Transverse colon (tissue), 4 donors: Measurements from ENCODE around the gene ALDH7A1. TPM values are rescaled to one million over a fixed set of nuclear protein-coding genes. Genes with fewer than 3 reads are reported as not detected.

Experiments used
- DNase-seq: peaks from one replicate; pipeline ENCODE4 v3.0.0-alpha.2; 2019
- H3K27ac ChIP-seq, 4 donors: fragments of 200-600 bp; sonication (generic); 2 replicates each; pipeline ENCODE4 v1.5.1; 2016 to 2018; ENCODE audit warnings: inconsistent platforms in 4 of 4
- H3K27me3 ChIP-seq: fragments of 200-600 bp; sonication (generic); 2 replicates; pipeline ENCODE4 v1.5.1; 2017; ENCODE audit warnings: inconsistent platforms
- H3K36me3 ChIP-seq, 4 donors: fragments of 200-600 bp; sonication (generic); 2 replicates each; pipeline ENCODE4 v1.5.1; 2017 to 2019; ENCODE audit warnings: inconsistent platforms in 4 of 4
- H3K4me1 ChIP-seq, 4 donors: fragments of 200-600 bp; sonication (generic); 2 replicates each; pipeline ENCODE4 v1.5.1; 2017 to 2020; ENCODE audit warnings: inconsistent platforms in 4 of 4
- H3K4me3 ChIP-seq, 4 donors: fragments of 200-600 bp; sonication (generic); 1 replicate in 1 of 4; 2 replicates in 3 of 4; pipeline versions ENCODE4 v1.5.1 to v1.6.1; 2017 to 2019; ENCODE audit warnings: inconsistent platforms in 4 of 4
- H3K9me3 ChIP-seq, 2 donors: fragments of 200-600 bp; sonication (generic); 2 replicates each; pipeline ENCODE4 v1.5.1; 2017 to 2019; ENCODE audit warnings: inconsistent platforms in 2 of 2
- EP300 ChIP-seq: sonication (generic); formaldehyde crosslinking; IDR thresholded peaks from one replicate; pipeline ENCODE4 v1.6.1; 2017; ENCODE audit warnings: antibody characterized with exemption, low read depth
- POLR2A ChIP-seq: fragments of 450-650 bp; IDR thresholded peaks from one replicate; pipeline ENCODE4 v1.6.1; 2016; ENCODE audit warnings: antibody characterized with exemption, mild to moderate bottlenecking, moderate library complexity
- POLR2AphosphoS5 ChIP-seq, 3 donors: sonication (generic); formaldehyde crosslinking; IDR thresholded peaks; one replicate each; pipeline ENCODE4 v1.6.1; 2016; ENCODE audit warnings: antibody characterized with exemption in 3 of 3
- WGBS, 2 donors: methylation state at CpG; one replicate each; pipeline ENCODE4 v1.1.5; 2018; ENCODE audit warnings: low coverage in 1 of 2; 5-methylcytosine and 5-hydroxymethylcytosine counted together
- in situ Hi-C, 4 donors: fragments of 200-750 bp; cut with MboI; loops; one replicate each; pipeline versions ENCODE4 v1.15.0 to v1.15.1; 2017; ENCODE audit warnings: low sequenced_read_pairs in 3 of 4, low pct_ligation_motif_present in 1 of 4, low pct_unique_long_range_greater_than_20kb in 1 of 4
- intact Hi-C: fragments of 100-400 bp; cut with DNase I; formaldehyde crosslinking; loops from one replicate; pipeline ENCODE4 v1.15.1; 2023; ENCODE audit warnings: low total_unique reads
- total RNA-seq, 4 donors: library from RNA; depleted of rRNA; stranded (reverse); fragments of >200 nt; gene quantifications; one replicate each; pipeline ENCODE4 v1.1.0, GENCODE V29; 2016
- TF ChIP-seq, protein P1 (sequence below), 5 experiments: fragments of 200-600 bp in 3 of 5; fragments of 450-650 bp in 2 of 5; sonication (generic) in 3 of 5; IDR thresholded peaks; 1 replicate in 2 of 5; 2 replicates in 3 of 5; pipeline ENCODE4 v1.5.1; 2016 to 2017; ENCODE audit warnings: antibody characterized with exemption in 5 of 5, inconsistent platforms in 3 of 5, mild to moderate bottlenecking in 2 of 5, moderate library complexity in 1 of 5

Gene ALDH7A1
- total RNA-seq, 4 donors from 2014 or later, result 9.8 to 33.3 (median 15.1) TPM

DNA sequence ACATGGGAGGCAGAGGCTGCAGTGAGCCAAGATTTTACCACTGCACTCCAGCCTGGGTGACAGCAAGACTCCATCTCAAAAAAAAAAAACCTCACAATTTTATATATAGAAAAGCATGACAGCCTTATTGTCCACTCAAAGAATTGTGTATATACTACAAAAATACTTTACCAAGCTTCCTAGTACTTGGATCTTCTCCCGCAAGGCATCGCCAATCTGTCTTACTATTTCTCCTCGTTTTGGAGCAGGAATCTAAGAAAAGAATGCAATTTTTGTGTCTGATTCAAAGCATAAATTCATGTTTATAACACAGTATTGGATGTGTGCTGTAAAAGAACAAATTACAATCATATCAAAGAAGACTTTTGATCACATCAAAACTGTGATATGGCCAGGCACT, 11.3 kb downstream of the ALDH7A1 start:
- DNase-seq, result no peak
- Histone ChIP-seq H3K36me3 (peaks cover 0 to 28% (median 7%) of the 10 kb centered on the region in 4 donors), H3K27me3 (no peaks in the 10 kb centered on the region), H3K27ac (no peak overlapping the region), H3K4me3 (no peak overlapping the region), H3K4me1 (no peaks in the 10 kb centered on the region), H3K9me3 (no peaks in the 10 kb centered on the region)
- no peak for TF ChIP-seq POLR2AphosphoS5 (IDR thresholded peaks at IDR 0.05)
- TF ChIP-seq POLR2A, result no peak
- TF ChIP-seq, protein P1, sequence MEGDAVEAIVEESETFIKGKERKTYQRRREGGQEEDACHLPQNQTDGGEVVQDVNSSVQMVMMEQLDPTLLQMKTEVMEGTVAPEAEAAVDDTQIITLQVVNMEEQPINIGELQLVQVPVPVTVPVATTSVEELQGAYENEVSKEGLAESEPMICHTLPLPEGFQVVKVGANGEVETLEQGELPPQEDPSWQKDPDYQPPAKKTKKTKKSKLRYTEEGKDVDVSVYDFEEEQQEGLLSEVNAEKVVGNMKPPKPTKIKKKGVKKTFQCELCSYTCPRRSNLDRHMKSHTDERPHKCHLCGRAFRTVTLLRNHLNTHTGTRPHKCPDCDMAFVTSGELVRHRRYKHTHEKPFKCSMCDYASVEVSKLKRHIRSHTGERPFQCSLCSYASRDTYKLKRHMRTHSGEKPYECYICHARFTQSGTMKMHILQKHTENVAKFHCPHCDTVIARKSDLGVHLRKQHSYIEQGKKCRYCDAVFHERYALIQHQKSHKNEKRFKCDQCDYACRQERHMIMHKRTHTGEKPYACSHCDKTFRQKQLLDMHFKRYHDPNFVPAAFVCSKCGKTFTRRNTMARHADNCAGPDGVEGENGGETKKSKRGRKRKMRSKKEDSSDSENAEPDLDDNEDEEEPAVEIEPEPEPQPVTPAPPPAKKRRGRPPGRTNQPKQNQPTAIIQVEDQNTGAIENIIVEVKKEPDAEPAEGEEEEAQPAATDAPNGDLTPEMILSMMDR (IDR thresholded peaks at IDR 0.05), result no peak
- no peak for TF ChIP-seq EP300
- 82 to 89% methylated on average over 3 of the region's 3 CpGs for WGBS, 2 donors
- intact Hi-C loops (no loop called here), in situ Hi-C loops (no loop called here)

DNA sequence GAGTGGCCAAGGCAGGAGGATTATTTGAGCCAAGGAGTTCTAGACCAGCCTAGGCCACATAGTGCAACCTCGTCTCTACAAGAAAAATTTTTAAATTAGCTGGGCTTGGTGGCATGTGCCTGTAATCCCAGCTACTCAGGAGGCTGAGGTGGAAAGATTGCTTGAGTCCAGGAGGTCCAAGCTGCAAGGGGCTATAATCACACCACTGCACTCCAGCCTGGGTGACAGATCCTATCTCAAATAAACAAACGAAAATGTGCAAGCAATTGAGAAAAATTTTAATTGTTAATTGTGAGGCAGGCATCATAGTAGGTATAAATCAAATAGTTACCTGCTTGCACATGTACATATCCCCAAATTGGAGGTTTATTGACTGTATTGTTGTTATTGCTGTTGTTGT, 15.3 kb downstream of the ALDH7A1 start:
- H3K27me3 ChIP-seq, result no peaks in the 10 kb centered on the region
- no peak for DNase-seq
- TF ChIP-seq POLR2A (no peak), EP300 (no peak), POLR2AphosphoS5 (IDR thresholded peaks at IDR 0.05) (no peak)
- TF ChIP-seq, protein P1 (IDR thresholded peaks at IDR 0.05), result no peak
- WGBS, 2 donors, result 78% methylated on average over 2 of the region's 2 CpGs; no CpG with 5 or more reads in 1 of the 2 donors
- intact Hi-C loops (no loop called here), in situ Hi-C loops (no loop called here)
- no peaks in the 10 kb centered on the region for H3K4me1 ChIP-seq
- H3K9me3 ChIP-seq, result no peaks in the 10 kb centered on the region
- peaks cover 0 to 29% (median 7%) of the 10 kb centered on the region in 4 donors for H3K36me3 ChIP-seq
- no peak overlapping the region for H3K27ac ChIP-seq
- no peak overlapping the region for H3K4me3 ChIP-seq

DNA sequence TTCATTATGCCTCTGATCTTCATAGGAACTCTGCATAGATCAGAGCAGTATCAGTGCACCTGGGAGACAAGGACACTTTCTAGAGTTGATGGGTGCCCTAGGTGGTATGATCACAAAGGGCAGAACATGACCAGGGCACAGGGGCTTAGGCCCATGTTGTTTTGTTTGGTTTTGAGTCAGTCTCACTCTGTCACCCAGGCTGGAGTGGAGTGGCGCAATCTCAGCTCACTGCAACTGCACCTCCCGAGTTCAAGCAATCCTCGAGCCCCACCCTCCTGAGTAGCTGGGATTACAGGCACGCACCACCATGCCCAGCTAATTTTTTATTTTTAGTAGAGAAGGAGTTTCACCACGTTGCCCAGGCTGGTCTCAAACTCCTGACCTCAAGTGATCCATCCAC, 17.6 kb downstream of the ALDH7A1 start:
- DNase-seq, result no peak
- H3K27me3 ChIP-seq, result no peaks in the 10 kb centered on the region
- H3K36me3 ChIP-seq, result peaks cover 0 to 15% (median 7%) of the 10 kb centered on the region in 4 donors
- intact Hi-C loops (no loop called here), in situ Hi-C loops (no loop called here)
- no peak overlapping the region for H3K27ac ChIP-seq
- no peaks in the 10 kb centered on the region for H3K9me3 ChIP-seq
- H3K4me1 ChIP-seq, result no peaks in the 10 kb centered on the region
- H3K4me3 ChIP-seq, result no peak overlapping the region
- WGBS, 2 donors, result 80 to 90% methylated on average over 1 to 5 of the region's 5 CpGs
- TF ChIP-seq POLR2A, result no peak
- no peak for TF ChIP-seq EP300
- TF ChIP-seq, protein P1 (IDR thresholded peaks at IDR 0.05), result no peak
- TF ChIP-seq POLR2AphosphoS5 (IDR thresholded peaks at IDR 0.05), result no peak

DNA sequence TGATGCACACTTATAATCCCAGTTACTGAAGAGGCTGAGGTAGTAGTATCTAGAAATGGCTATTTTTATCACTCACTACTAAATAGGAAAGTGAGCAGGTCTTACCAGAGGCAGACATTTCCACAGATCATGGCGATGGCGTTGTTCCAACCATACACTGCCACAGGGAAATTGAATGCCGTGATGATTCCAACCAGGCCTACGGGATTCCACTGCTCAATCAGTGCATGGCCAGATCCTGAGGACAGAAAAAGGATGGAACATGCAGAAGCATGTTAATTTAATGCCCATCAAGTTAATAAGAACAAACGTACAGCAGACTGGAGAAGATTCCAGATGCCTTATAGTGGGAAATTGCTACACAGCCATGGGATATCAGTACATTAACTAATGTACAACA, 18.0 kb downstream of the ALDH7A1 start:
- 93 to 100% methylated on average over 1 to 5 of the region's 5 CpGs for whole genome bisulfite sequencing, 2 donors
- Histone ChIP-seq H3K9me3 (no peaks in the 10 kb centered on the region), H3K27me3 (no peaks in the 10 kb centered on the region), H3K4me1 (no peaks in the 10 kb centered on the region), H3K4me3 (no peak overlapping the region), H3K27ac (no peak overlapping the region), H3K36me3 (peaks cover 0 to 15% (median 7%) of the 10 kb centered on the region in 4 donors)
- no peak for DNase-seq
- in situ Hi-C loops, result no loop called here
- intact Hi-C loops, result no loop called here
- no peak for TF ChIP-seq POLR2A
- TF ChIP-seq, protein P1 (IDR thresholded peaks at IDR 0.05), result no peak
- no peak for TF ChIP-seq POLR2AphosphoS5 (IDR thresholded peaks at IDR 0.05)
- TF ChIP-seq EP300, result no peak
